ENCODE data around the gene ZFAND3.
"Not testable (repeated sequence)": the region's sequence is repeated elsewhere in the genome, so short reads cannot be mapped to it uniquely, and the experiment has no call there.

The ZFAND3 gene

DNA sequence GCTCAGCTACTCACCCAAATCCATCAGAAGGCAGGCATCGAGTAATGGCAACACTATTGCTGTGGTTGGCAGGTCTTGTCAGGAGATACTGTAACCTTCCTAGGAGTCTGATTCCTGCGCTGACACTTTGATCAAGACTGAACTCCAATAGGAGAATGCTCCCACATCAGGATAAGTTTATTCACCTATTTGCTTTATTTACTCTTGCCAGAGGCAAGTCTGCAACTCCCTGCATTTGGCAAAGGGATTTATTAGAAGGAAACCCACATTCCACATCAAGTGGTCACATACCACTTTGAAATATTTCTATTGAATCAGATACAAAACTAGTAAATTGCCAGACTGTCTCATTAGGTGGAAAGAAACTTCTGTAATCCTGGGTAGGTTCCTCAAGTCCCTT is 43.5 kb downstream of the ZFAND3 start:
- DNase-seq (ENCODE audit: low read depth in 4 of 4, low spot score in 1 of 4): no peak

DNA sequence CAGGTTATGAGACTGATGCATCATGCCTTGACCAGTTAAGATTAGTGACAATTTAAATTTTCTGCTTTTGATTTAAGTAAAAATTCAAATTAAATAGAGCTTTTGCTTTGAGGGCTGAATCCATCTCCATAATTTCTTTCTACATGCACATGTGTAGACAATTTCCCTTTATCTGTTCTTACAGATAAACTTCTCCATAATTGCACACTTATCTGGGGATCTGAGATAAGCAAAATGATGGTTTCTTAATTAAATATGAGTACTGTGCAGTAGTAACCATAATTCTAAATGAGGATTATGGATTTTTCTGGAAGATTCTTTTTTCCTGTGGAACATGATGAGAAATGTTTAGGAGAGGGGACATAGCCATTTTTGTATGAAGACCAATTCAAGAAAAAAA is 44.7 kb downstream of the ZFAND3 start:
- DNase-seq (ENCODE audit: low read depth in 4 of 4, low spot score in 1 of 4): no peak

DNA sequence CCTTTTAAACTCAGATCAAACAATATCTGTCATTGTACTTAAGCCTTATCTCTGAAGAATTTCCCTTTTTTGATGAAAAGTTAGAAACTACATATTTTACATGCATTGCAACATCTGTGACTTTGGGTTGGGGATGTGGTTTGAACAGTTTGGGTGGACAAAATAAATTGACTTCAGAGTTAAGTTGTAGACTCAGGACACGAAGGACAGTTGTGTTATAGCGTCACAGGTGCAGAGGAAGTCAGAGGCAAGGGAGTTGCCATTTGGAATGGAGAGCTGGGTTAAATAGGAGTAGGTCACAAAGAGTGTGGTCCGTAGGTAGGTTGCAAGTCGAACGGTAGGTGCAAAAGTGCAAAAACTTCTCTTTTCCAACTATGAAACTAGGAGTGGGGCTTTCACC is 46.0 kb downstream of the ZFAND3 start:
- DNase-seq (ENCODE audit: low read depth in 4 of 4, low spot score in 1 of 4): no peak

DNA sequence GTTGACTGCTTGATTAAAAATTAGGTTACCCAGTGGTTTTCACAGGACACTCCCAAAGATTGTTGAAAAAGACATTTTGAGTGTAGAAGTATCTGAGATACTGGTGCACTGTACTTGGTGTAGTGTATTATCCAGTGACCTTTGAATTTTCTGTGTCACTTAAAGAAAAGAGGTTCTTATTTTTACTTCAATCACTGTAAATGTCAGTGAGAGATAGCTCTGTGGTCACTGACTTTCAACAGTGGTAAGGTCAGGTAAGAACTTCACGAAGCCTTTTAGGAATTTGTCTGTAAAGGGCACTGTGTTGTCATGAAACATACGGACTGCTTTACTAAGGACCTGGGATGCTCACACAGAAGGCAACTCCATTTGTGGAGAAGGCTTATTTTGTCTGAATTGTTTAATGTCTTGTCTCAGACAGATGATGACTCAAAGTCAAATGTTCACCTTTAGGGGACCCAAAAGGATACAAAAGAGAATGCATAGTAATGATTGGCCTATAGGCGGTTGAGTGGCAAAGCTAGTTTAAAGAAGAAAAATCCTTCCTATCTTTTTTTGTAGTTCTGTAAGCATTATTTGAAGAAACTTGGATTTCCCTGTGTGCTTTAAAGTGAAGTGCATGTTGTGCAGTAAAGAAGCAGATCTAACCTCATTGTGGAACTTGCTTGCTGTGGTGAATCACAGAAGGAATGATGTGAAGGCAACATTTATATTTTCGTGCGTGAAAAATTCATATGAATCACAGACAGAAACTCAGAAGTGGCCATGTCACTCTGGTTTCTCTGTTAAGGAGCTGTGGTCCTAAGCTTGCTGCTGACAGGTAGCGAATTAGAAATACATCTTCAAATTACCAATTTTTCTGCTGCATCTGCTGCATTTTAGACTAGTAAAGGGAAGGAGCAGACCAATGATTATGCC is 47.3 kb downstream of the ZFAND3 start:
- DNase-seq (ENCODE audit: low read depth in 4 of 4, low spot score in 1 of 4): no peak

GRCh38 chr6:37867756-37868446 is 48.4 kb downstream of the ZFAND3 start:
- DNase-seq (ENCODE audit: low read depth in 4 of 4, low spot score in 1 of 4): no peak

- DNase-seq (ENCODE audit: low read depth in 4 of 4, low spot score in 1 of 4): peak in 1 of 4 experiments; percentile 6
Measured at GRCh38 chr6:37868447-37868825, 48.9 kb downstream of the ZFAND3 start.

GRCh38 chr6:37871616-37872372 is 52.3 kb downstream of the ZFAND3 start:
- no peak for DNase-seq (ENCODE audit: low read depth in 4 of 4, low spot score in 1 of 4)

- no peak for DNase-seq (ENCODE audit: low read depth in 4 of 4, low spot score in 1 of 4)
Measured at GRCh38 chr6:37872373-37872745, 52.8 kb downstream of the ZFAND3 start.

- no peak for DNase-seq (ENCODE audit: low read depth in 4 of 4, low spot score in 1 of 4)
Measured at GRCh38 chr6:37874726-37875125, 55.2 kb downstream of the ZFAND3 start.

DNA sequence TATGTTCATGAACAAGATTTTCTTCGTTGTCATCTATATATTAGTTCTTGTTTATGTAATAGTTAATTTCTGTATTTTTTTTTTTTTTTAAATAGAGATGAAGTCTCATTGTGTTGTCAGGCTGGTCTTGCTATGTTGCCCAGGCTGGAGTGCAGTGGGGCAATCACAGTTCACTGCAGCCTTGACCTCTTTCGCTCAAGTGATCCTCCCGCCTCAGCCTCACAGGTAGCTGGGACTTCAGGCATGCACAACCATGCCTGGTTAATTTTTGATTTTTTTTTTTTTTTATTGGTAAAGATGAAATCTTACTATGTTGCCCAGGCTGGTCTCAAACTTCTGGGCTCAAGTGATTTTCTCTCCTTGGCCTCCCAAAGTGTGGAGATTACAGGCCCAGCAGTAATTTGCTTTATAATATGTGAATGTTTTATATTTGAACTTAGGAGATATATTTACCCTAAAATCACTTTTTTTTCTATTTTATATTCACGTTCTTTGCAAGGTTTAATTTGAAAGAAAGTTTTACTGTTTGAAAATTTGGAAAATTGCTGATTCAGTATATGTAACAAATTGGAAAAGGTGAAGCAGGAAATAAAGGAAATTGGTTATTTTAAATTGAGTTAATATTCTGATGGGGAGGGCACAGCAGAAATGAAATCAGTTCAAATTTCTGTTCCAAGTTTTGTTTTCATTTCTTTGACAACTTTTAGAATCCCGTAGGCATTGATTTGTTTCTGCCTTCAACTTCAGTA is 56.2 kb downstream of the ZFAND3 start:
- no peak for DNase-seq (ENCODE audit: low read depth in 4 of 4, low spot score in 1 of 4)

DNA sequence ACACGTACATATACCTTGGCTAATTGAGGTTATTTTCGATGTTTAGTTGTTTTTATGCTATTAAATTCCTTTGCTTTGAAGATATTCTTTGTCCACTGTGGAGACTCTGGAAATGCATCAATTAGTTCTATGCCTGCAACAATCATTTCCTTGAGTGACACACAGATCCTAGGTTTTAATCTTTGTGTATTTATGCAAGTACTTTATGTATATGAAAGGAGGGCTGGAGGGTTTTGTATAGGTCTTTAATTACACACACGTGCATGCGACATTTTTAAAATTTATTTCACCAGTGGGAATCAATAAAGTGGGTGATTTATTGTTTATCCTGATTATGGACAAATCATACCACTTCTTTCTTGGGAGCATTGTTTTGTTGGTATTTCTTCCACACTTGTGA is 57.3 kb downstream of the ZFAND3 start:
- DNase-seq (ENCODE audit: low read depth in 4 of 4, low spot score in 1 of 4): no peak

DNA sequence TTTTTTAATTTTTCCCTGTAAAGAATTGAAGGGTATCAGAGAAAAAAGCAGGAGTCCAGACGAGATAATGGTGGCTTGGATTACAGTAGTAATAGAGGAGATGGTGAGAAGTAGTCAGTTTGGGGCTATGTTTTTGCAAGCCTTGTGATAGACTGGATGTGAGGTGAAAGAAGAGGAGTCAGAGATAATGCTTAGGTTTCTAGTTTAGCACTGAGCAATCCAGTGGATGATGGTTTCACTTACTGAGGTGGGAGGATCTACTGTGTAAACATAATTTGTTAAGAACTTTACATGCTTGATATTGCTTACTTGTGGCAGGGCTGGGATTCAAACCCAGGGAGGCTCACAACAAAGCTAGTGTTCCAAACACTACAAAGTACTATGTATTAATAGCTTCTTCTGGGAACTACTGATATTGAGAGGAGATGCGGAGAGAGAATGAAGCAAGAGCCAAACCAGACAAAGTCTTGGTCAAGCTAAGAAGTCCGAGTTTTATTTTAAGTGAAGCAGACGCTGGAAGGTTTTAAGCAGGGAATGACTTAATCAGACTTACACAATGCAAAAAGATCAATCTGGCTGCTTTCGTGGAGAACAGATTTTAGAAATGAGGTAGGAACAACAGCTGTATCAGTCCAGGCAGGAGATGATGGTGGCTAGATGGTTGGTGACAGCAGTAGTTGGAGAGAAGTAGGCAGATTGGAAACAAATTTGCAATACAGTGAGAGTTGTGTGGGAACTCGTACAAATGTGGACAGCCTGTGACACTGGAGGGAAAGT is 58.0 kb downstream of the ZFAND3 start:
- DNase-seq (ENCODE audit: low read depth in 4 of 4, low spot score in 1 of 4): no peak

DNA sequence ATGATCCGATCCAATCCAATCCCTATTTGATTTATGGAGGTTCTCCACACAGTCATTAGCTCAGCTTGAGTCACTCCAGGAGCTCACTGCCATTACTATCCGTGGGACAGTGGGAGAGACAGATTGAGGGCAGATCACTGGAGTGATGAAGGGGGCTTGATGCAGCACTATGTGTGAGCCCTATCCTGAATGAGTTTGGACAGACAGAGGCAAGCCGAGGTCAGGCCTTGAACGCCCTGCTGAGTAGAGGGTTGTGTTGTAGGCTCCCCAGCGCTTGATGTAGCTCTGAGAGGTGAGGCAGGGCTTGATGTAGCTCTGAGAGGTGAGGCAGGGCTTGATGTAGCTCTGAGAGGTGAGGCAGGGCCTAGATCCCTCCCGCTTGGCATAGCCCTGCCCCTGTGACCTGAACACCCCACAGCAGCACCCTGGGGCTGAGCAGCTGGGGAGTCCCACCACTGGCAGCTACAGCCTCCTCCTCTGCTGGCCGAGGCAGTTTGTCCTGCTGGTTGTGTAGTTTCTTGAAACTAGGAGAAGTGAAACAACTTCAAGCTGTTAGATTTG is 58.7 kb downstream of the ZFAND3 start:
- DNase-seq (ENCODE audit: low read depth in 4 of 4, low spot score in 1 of 4): no peak

DNA sequence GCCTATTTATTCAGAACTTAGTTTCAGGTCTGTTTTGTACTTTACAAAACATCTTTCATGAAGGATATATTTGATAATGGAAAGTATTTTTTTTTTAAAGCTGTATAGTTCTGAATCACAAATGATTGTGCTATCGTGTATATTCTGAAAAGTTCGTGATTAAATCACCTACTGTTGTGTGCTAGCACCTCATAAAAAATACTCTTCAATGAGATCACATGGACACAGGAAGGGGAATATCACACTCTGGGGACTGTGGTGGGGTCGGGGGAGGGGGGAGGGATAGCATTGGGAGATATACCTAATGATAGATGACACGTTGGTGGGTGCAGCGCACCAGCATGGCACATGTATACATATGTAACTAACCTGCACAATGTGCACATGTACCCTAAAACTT is 61.1 kb downstream of the ZFAND3 start:
- not testable (repeated sequence) for DNase-seq (ENCODE audit: low read depth in 4 of 4, low spot score in 1 of 4)

GRCh38 chr6:37882292-37882691 is 62.8 kb downstream of the ZFAND3 start:
- no peak for DNase-seq (ENCODE audit: low read depth in 4 of 4, low spot score in 1 of 4)

DNA sequence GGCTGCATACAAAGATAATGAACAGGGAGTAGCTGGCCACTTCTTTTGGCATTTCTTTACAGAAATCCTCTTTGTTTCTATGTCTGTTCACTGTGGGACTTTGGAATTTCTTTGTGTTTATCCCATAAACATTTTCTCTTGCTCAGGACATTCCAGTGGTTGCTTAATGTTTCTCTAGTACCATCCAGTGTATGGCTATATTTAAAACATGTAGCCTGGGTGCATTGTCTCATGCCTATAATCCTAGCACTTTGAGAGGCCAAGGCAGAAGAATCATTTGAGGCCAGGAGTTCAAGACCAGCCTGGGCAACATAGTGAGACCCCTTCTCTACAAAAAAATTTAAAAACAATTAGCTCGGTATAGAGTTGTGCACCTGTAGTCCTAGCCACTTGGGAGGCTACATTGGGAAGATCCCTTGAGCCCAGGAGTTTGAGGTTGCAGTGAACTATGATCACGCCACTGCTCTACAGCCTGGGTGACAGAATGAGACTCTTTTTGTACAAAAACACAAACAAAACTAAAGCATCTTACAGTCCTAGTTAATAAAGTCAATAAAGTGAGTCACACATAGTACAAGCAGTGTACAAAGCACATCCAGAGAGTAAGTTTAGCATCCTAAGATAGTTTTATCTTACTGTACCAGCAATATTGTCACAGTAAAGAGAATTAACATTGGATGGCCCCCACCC is 63.3 kb downstream of the ZFAND3 start:
- DNase-seq (ENCODE audit: low read depth in 4 of 4, low spot score in 1 of 4): no peak

- DNase-seq (ENCODE audit: low read depth in 4 of 4, low spot score in 1 of 4): no peak
Measured at GRCh38 chr6:37884548-37884947, 65.0 kb downstream of the ZFAND3 start.

GRCh38 chr6:37889051-37889450 is 69.5 kb downstream of the ZFAND3 start:
- DNase-seq (ENCODE audit: low read depth in 4 of 4, low spot score in 1 of 4): no peak

DNA sequence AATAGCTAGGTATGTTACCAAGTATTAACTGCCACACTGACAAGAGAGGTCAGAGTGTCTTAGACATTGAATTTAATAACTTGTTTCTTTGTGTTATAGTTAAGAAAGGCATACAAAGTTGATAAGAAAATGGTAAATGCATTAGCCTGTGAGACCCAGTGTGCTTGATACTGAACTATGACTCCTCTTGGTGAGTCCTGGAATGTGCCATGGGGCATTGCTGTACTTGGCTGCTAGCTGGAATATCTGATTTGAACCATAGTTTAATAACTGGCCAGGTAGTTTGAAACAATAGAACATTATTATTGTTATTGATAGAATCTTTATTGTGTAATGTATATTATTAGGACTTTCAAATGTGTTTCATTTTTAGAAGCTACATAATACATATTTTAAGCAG is 70.0 kb downstream of the ZFAND3 start:
- no peak for DNase-seq (ENCODE audit: low read depth in 4 of 4, low spot score in 1 of 4)

All from stimulated activated CD4-positive, alpha-beta T cell treated with anti-CD3 and anti-CD28 coated beads, Interleukin-1b, Interleukin-23, amount 100 ng/mL, for 24 hours (primary cell).